ENCODE data around the gene FOXP2.

Gene FOXP2

DNA sequence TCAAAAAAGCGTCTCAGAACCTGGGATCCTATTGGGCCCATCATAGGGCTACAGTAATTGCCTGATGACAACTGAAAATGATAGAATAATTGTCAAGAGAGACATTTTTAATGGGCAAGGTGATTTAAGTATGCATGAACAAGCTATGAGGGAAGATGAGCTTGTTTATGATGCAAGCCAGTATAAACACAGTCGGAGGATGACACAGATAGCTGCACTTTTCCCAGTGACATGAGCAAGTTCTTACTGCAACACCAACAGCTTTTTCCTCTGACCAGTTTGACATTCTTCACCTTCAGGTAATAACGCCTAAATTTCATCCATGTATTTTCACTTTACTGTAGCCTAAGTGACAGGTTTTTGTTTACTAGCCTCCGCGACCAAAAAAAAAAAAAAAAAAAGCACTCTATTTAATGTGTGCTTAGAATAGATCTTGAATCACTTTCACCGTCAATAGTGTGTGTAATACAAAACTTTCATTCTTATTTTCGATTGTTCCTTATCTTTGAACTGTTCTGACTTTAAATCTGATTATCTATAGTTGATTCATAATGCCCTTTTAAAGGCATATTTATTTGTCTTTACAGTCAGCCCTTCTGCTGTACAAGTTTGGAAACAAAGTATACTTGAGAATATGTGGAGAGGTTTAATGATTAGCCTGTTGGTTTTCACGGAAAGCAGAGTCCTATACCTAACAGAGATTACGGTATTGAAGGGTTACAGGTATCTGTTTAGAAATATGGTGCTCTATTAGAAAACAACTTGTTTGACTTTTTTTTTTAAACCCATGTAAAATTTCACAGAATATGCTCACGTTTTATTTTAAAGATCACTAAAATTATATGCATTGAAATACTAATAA, 1.7 kb downstream of the FOXP2 start:
- no peak for TF ChIP-seq ESRRG (CRISPR knock-in tag; IDR thresholded peaks at IDR 0.05)
- ATAC-seq, result no peak

DNA sequence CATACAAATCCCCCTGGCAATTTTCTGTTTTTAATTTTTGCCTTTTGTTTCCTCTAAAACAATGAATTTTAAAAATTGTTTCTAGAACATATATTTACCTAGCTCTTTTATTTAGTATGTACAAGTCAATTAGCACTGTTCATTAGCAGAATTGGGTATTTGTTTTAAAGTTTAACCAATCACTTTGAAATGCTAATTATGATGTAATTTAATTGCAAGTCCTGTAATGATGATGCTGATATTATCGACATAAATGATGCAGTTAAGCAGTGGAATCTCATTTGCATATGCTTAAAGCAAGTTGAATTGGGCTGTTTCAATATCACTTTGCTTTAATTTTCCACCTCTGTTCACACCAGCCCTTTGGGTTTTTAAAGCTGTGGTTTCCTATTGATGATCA, 2.7 kb downstream of the FOXP2 start:
- TF ChIP-seq BACH2 (CRISPR knock-in tag; IDR thresholded peaks at IDR 0.05; ENCODE audit: borderline replicate concordance) (no peak), ZNF8 (CRISPR knock-in tag; IDR thresholded peaks at IDR 0.05) (no peak), ZC3H10 (CRISPR knock-in tag; IDR thresholded peaks at IDR 0.05) (no peak)
- TF ChIP-seq, protein P1, sequence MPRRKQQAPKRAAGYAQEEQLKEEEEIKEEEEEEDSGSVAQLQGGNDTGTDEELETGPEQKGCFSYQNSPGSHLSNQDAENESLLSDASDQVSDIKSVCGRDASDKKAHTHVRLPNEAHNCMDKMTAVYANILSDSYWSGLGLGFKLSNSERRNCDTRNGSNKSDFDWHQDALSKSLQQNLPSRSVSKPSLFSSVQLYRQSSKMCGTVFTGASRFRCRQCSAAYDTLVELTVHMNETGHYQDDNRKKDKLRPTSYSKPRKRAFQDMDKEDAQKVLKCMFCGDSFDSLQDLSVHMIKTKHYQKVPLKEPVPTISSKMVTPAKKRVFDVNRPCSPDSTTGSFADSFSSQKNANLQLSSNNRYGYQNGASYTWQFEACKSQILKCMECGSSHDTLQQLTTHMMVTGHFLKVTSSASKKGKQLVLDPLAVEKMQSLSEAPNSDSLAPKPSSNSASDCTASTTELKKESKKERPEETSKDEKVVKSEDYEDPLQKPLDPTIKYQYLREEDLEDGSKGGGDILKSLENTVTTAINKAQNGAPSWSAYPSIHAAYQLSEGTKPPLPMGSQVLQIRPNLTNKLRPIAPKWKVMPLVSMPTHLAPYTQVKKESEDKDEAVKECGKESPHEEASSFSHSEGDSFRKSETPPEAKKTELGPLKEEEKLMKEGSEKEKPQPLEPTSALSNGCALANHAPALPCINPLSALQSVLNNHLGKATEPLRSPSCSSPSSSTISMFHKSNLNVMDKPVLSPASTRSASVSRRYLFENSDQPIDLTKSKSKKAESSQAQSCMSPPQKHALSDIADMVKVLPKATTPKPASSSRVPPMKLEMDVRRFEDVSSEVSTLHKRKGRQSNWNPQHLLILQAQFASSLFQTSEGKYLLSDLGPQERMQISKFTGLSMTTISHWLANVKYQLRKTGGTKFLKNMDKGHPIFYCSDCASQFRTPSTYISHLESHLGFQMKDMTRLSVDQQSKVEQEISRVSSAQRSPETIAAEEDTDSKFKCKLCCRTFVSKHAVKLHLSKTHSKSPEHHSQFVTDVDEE (CRISPR knock-in tag; IDR thresholded peaks at IDR 0.05), result no peak
- ATAC-seq, result no peak

DNA sequence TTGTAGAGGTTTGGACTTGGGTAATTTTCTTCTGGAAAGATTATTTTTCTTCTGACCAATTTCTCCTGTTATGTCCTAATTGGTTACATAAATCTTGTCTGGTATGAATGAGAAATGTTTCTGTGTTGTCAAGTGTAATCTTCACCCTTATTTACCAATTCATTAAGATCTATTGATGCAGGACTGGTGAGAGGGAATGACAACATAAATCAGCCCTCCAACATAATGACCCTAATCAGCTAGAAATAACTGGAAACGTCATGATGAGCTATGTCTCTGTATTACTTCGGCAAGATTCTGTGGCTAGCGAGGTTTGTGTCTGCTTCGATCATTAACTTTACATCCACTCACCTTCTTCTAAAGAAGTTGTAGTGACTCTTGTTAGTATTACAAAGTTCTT, 3.5 kb downstream of the FOXP2 start:
- TF ChIP-seq SNAI2 (CRISPR knock-in tag; IDR thresholded peaks at IDR 0.05), result no peak
- TF ChIP-seq, protein P1 (CRISPR knock-in tag; IDR thresholded peaks at IDR 0.05), result no peak
- TF ChIP-seq ZFP3 (CRISPR knock-in tag; IDR thresholded peaks at IDR 0.05), result no peak
- TF ChIP-seq ZNF8 (CRISPR knock-in tag; IDR thresholded peaks at IDR 0.05), result no peak
- no peak for TF ChIP-seq PPARA (CRISPR knock-in tag; IDR thresholded peaks at IDR 0.05; ENCODE audit: borderline replicate concordance)
- no peak for TF ChIP-seq ZFP30 (CRISPR knock-in tag; IDR thresholded peaks at IDR 0.05)
- TF ChIP-seq, protein P2, sequence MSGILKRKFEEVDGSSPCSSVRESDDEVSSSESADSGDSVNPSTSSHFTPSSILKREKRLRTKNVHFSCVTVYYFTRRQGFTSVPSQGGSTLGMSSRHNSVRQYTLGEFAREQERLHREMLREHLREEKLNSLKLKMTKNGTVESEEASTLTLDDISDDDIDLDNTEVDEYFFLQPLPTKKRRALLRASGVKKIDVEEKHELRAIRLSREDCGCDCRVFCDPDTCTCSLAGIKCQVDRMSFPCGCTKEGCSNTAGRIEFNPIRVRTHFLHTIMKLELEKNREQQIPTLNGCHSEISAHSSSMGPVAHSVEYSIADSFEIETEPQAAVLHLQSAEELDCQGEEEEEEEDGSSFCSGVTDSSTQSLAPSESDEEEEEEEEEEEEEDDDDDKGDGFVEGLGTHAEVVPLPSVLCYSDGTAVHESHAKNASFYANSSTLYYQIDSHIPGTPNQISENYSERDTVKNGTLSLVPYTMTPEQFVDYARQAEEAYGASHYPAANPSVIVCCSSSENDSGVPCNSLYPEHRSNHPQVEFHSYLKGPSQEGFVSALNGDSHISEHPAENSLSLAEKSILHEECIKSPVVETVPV (CRISPR knock-in tag; IDR thresholded peaks at IDR 0.05), result no peak
- TF ChIP-seq TCF4 (CRISPR knock-in tag; IDR thresholded peaks at IDR 0.05; ENCODE audit: borderline replicate concordance), result no peak
- no peak for TF ChIP-seq ESRRG (CRISPR knock-in tag; IDR thresholded peaks at IDR 0.05)
- TF ChIP-seq, protein P3, sequence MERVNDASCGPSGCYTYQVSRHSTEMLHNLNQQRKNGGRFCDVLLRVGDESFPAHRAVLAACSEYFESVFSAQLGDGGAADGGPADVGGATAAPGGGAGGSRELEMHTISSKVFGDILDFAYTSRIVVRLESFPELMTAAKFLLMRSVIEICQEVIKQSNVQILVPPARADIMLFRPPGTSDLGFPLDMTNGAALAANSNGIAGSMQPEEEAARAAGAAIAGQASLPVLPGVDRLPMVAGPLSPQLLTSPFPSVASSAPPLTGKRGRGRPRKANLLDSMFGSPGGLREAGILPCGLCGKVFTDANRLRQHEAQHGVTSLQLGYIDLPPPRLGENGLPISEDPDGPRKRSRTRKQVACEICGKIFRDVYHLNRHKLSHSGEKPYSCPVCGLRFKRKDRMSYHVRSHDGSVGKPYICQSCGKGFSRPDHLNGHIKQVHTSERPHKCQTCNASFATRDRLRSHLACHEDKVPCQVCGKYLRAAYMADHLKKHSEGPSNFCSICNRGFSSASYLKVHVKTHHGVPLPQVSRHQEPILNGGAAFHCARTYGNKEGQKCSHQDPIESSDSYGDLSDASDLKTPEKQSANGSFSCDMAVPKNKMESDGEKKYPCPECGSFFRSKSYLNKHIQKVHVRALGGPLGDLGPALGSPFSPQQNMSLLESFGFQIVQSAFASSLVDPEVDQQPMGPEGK (CRISPR knock-in tag; IDR thresholded peaks at IDR 0.05; ENCODE audit: borderline replicate concordance), result no peak
- TF ChIP-seq ZNF565 (CRISPR knock-in tag; conservative IDR thresholded peaks at IDR 0.05; ENCODE audit: low read depth), result no peak
- no peak for TF ChIP-seq ZNF70 (CRISPR knock-in tag; IDR thresholded peaks at IDR 0.05)
- no peak for TF ChIP-seq BACH2 (CRISPR knock-in tag; IDR thresholded peaks at IDR 0.05; ENCODE audit: borderline replicate concordance)
- TF ChIP-seq TOX (CRISPR knock-in tag; IDR thresholded peaks at IDR 0.05; ENCODE audit: borderline replicate concordance), result no peak
- ATAC-seq, result no peak

DNA sequence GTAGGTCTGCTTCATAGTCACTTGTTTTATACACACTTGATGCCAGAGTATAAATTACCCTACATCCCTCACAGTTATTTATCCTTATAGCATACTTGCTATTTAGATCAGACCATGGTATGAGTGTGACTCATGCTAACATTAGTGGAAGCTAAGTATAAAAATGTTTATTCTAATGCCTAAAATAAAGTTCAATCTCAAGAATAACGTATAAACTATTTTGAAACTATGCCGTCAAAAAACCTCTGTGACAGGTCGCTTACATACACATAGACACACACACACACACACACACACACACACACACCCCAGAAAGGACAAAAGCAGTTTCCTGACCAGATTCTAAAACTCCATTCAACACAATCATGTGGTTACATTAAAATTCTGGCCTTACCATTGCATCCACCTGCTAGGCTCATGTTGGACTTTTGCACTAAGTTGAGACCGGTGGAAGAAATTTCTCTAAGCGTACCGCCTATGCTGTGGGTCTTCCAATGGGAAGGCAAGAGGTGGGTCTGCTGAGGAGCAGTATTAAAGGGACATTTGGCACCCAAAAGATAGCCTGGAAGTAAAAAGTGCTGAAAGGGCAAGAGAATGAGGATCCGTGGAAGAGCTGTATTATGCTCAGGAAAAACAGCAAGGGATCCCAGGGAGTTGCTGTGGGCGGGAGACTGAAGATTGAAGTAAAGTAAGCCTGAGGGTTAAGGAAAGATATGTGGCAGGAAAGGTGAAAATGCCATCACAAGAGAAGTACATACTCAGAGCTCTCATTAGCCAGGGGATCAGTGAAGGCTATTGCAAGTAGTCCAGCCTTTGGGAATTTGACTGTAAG, 5.0 kb downstream of the FOXP2 start:
- no peak for ATAC-seq
- TF ChIP-seq ESRRG (CRISPR knock-in tag; IDR thresholded peaks at IDR 0.05) (no peak), ZFP3 (CRISPR knock-in tag; IDR thresholded peaks at IDR 0.05) (no peak), ZNF565 (CRISPR knock-in tag; conservative IDR thresholded peaks at IDR 0.05; ENCODE audit: low read depth) (no peak), ISL1 (CRISPR knock-in tag; IDR thresholded peaks at IDR 0.05) (no peak), ZC3H10 (CRISPR knock-in tag; IDR thresholded peaks at IDR 0.05) (no peak), CSDC2 (CRISPR knock-in tag; IDR thresholded peaks at IDR 0.05) (no peak)
- TF ChIP-seq, protein P4, sequence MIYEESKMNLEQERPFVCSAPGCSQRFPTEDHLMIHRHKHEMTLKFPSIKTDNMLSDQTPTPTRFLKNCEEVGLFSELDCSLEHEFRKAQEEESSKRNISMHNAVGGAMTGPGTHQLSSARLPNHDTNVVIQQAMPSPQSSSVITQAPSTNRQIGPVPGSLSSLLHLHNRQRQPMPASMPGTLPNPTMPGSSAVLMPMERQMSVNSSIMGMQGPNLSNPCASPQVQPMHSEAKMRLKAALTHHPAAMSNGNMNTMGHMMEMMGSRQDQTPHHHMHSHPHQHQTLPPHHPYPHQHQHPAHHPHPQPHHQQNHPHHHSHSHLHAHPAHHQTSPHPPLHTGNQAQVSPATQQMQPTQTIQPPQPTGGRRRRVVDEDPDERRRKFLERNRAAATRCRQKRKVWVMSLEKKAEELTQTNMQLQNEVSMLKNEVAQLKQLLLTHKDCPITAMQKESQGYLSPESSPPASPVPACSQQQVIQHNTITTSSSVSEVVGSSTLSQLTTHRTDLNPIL (CRISPR knock-in tag; IDR thresholded peaks at IDR 0.05; ENCODE audit: low read depth), result no peak
